H1 (cell line): ENCODE data around the gene ARHGAP18. TPM values are rescaled to one million over a fixed set of nuclear protein-coding genes. Genes with fewer than 3 reads are reported as not detected.

Source experiments
- CTCF ChIA-PET: fragments of 300-600 bp; sonication (Branson Sonifier 250); formaldehyde crosslinking; loops from one replicate; lab custom pipeline; 2021; ENCODE audit not compliant: partially characterized antibody; lab: Charles Lee
- POLR2A ChIA-PET: fragments of 300-600 bp; sonication (Branson Sonifier 250); formaldehyde crosslinking; loops from one replicate; lab custom pipeline; 2021; ENCODE audit warnings: inconsistent platforms; ENCODE audit not compliant: partially characterized antibody; lab: Charles Lee
- DNase-seq, 2 experiments: peaks; one replicate each; pipeline versions ENCODE4 v3.0.0 to v3.0.0-alpha.2; 2010 to 2022; ENCODE audit warnings: low spot score in 2 of 2, low read depth in 1 of 2, mixed read lengths in 1 of 2
- FAIRE-seq: peaks from 2 replicates; lab custom pipeline; 2011; peaks lifted over from hg19 to GRCh38; lab: Jason Lieb, UNC
- H2AFZ ChIP-seq: 2 replicates; pipeline ENCODE4 v1.8.1; 2012; ENCODE audit warnings: low read length, inconsistent platforms
- H2AK5ac ChIP-seq: 2 replicates; pipeline ENCODE4 v1.6.1; 2013; ENCODE audit warnings: low read depth, low read length
- H2BK120ac ChIP-seq: replicated peaks from 2 replicates; pipeline ENCODE3; 2013; ENCODE audit warnings: low read depth, low read length, inconsistent platforms
- H2BK12ac ChIP-seq: 2 replicates; pipeline ENCODE4 v1.6.1; 2013; ENCODE audit warnings: low read depth, low read length
- H2BK15ac ChIP-seq: 2 replicates; pipeline ENCODE4 v1.6.1; 2013; ENCODE audit warnings: low read length
- H2BK20ac ChIP-seq: 2 replicates; pipeline ENCODE4 v1.6.1; 2013; ENCODE audit warnings: low read length
- H2BK5ac ChIP-seq: 2 replicates; pipeline ENCODE4 v1.6.1; 2013; ENCODE audit warnings: low read depth, low read length
- H3K14ac ChIP-seq: 2 replicates; pipeline ENCODE4 v1.6.1; 2013; ENCODE audit warnings: inconsistent platforms; ENCODE audit not compliant: insufficient read length
- H3K18ac ChIP-seq: 2 replicates; pipeline ENCODE4 v1.6.1; 2013; ENCODE audit warnings: low read length; ENCODE audit errors: extremely low read depth
- H3K23ac ChIP-seq: 2 replicates; pipeline ENCODE4 v1.6.1; 2013; ENCODE audit warnings: inconsistent platforms; ENCODE audit not compliant: insufficient read length
- H3K23me2 ChIP-seq: 2 replicates; pipeline ENCODE4 v1.6.1; 2013; ENCODE audit warnings: low read depth, low read length
- H3K27ac ChIP-seq: 2 replicates; pipeline ENCODE4 v1.6.1; 2011; ENCODE audit warnings: low read depth, low read length, inconsistent platforms
- H3K27me3 ChIP-seq, 4 experiments: replicated peaks in 1 of 4; 1 replicate in 1 of 4; 2 replicates in 3 of 4; pipeline versions ENCODE4 v1.6.1 to v1.8.1; 2011 to 2013; ENCODE audit warnings: low read length in 3 of 4, mild to moderate bottlenecking in 3 of 4, inconsistent platforms in 2 of 4, mixed read lengths in 2 of 4, moderate library complexity in 1 of 4; ENCODE audit not compliant: control insufficient read depth in 3 of 4, insufficient read depth in 3 of 4; ENCODE audit errors: extremely low read depth in 1 of 4
- H3K36me3 ChIP-seq, 4 experiments: 2 replicates each; pipeline versions ENCODE4 v1.6.1 to v1.8.1; 2011 to 2013; ENCODE audit warnings: mild to moderate bottlenecking in 4 of 4, low read length in 3 of 4, moderate library complexity in 2 of 4, control low read depth in 1 of 4, inconsistent platforms in 1 of 4; ENCODE audit not compliant: insufficient read depth in 4 of 4, control insufficient read depth in 2 of 4
- H3K4ac ChIP-seq: replicated peaks from 2 replicates; pipeline ENCODE3; 2013; ENCODE audit warnings: low read length, low read depth, mixed read lengths, inconsistent platforms; ENCODE audit not compliant: insufficient read length
- H3K4me1 ChIP-seq, 4 experiments: replicated peaks in 1 of 4; 1 replicate in 1 of 4; 2 replicates in 3 of 4; pipeline versions ENCODE4 v1.6.1 to v1.8.1; 2011 to 2013; ENCODE audit warnings: low read length in 3 of 4, inconsistent platforms in 2 of 4, mixed read lengths in 1 of 4; ENCODE audit not compliant: insufficient read depth in 4 of 4, control insufficient read depth in 3 of 4
- H3K4me2 ChIP-seq, 2 experiments: 2 replicates each; pipeline versions ENCODE4 v1.6.1 to v1.8.1; 2011 to 2013; ENCODE audit warnings: low read depth in 2 of 2, low read length in 2 of 2, control low read depth in 1 of 2, inconsistent platforms in 1 of 2, mild to moderate bottlenecking in 1 of 2; ENCODE audit not compliant: insufficient read depth in 1 of 2
- H3K4me3 ChIP-seq, 4 experiments: fragments of 200-600, 300-600 bp in 1 of 4; sonication (generic), shearing (Covaris generic), sonication (Bioruptor Twin) in 1 of 4; 2 replicates each; pipeline versions ENCODE4 v1.5.1 to v1.8.1; 2011 to 2016; ENCODE audit warnings: low read length in 4 of 4, low read depth in 3 of 4, control low read depth in 2 of 4, inconsistent platforms in 2 of 4, mild to moderate bottlenecking in 2 of 4, mixed read lengths in 1 of 4, moderate library complexity in 1 of 4; ENCODE audit not compliant: insufficient read depth in 2 of 4; ENCODE audit errors: extremely low read depth in 1 of 4
- H3K56ac ChIP-seq: replicated peaks from 2 replicates; pipeline ENCODE3; 2013; ENCODE audit warnings: low read depth, mild to moderate bottlenecking, mixed read lengths, low read length, inconsistent platforms; ENCODE audit not compliant: insufficient read length
- H3K79me1 ChIP-seq: 2 replicates; pipeline ENCODE4 v1.6.1; 2013; ENCODE audit warnings: low read depth, low read length, control low read depth
- H3K79me2 ChIP-seq, 2 experiments: 2 replicates each; pipeline versions ENCODE4 v1.6.1 to v1.8.1; 2012 to 2013; ENCODE audit warnings: low read length in 2 of 2, mild to moderate bottlenecking in 2 of 2, inconsistent platforms in 1 of 2; ENCODE audit not compliant: insufficient read depth in 2 of 2, control insufficient read depth in 1 of 2
- H3K9ac ChIP-seq, 4 experiments: replicated peaks in 1 of 4; 1 replicate in 1 of 4; 2 replicates in 3 of 4; pipeline versions ENCODE4 v1.6.1 to v1.8.1; 2011 to 2013; ENCODE audit warnings: low read depth in 3 of 4, low read length in 3 of 4, control low read depth in 2 of 4, mild to moderate bottlenecking in 2 of 4, moderate library complexity in 2 of 4, inconsistent platforms in 1 of 4; ENCODE audit errors: extremely low read depth in 1 of 4
- H3K9me3 ChIP-seq, 2 experiments: 2 replicates each; pipeline versions ENCODE4 v1.6.1 to v1.8.1; 2012 to 2013; ENCODE audit warnings: mild to moderate bottlenecking in 2 of 2, moderate library complexity in 2 of 2, control low read depth in 1 of 2, inconsistent platforms in 1 of 2, low read depth in 1 of 2, low read length in 1 of 2, mixed read lengths in 1 of 2; ENCODE audit not compliant: insufficient read depth in 2 of 2
- H4K20me1 ChIP-seq, 2 experiments: replicated peaks in 1 of 2; 2 replicates each; pipeline versions ENCODE3 to v1.8.1; 2011 to 2013; ENCODE audit warnings: inconsistent platforms in 2 of 2, low read length in 2 of 2, mild to moderate bottlenecking in 1 of 2; ENCODE audit not compliant: insufficient read depth in 2 of 2, control insufficient read depth in 1 of 2
- H4K5ac ChIP-seq: 2 replicates; pipeline ENCODE4 v1.6.1; 2013; ENCODE audit warnings: low read length, low read depth, mixed read lengths, inconsistent platforms; ENCODE audit not compliant: insufficient read length
- H4K8ac ChIP-seq: 2 replicates; pipeline ENCODE4 v1.8.0; 2013; ENCODE audit warnings: mild to moderate bottlenecking, moderate library complexity, low read length, inconsistent platforms; ENCODE audit not compliant: insufficient read depth; ENCODE audit errors: extremely low read depth
- H4K91ac ChIP-seq: replicated peaks from 2 replicates; pipeline ENCODE3; 2013; ENCODE audit warnings: low read length, mixed read lengths, inconsistent platforms; ENCODE audit not compliant: insufficient read length
- BACH1 ChIP-seq: IDR thresholded peaks from 2 replicates; pipeline ENCODE4 v1.6.1; 2012; ENCODE audit warnings: low read length, improper control_type of control experiment
- CHD1 ChIP-seq: IDR thresholded peaks from 2 replicates; pipeline ENCODE4 v1.6.1; 2012; ENCODE audit warnings: low read depth, low read length, improper control_type of control experiment
- MAFK ChIP-seq: IDR thresholded peaks from 2 replicates; pipeline ENCODE4 v1.6.1; 2012; ENCODE audit warnings: low read depth, mild to moderate bottlenecking, improper control_type of control experiment, low read length
- RAD21 ChIP-seq, 2 experiments: IDR thresholded peaks in 1 of 2; conservative IDR thresholded peaks in 1 of 2; 2 replicates each; pipeline ENCODE4 v1.6.1; 2011; ENCODE audit warnings: low read depth in 2 of 2, low read length in 2 of 2, improper control_type of control experiment in 1 of 2, inconsistent platforms in 1 of 2, mild to moderate bottlenecking in 1 of 2, moderate library complexity in 1 of 2
- RNF2 ChIP-seq: fragments of 200-900, 300-1000 bp; sonication (generic); IDR thresholded peaks from 2 replicates; pipeline ENCODE4 v1.7.1; 2016; ENCODE audit warnings: borderline replicate concordance, low read depth, mild to moderate bottlenecking, antibody characterized with exemption, low read length; ENCODE audit not compliant: poor library complexity, severe bottlenecking; ENCODE audit errors: missing control alignments
- SIRT6 ChIP-seq: IDR thresholded peaks from one replicate; pipeline ENCODE4 v1.7.1; 2012; ENCODE audit warnings: low read length, inconsistent platforms
- SIX5 ChIP-seq: IDR thresholded peaks from 2 replicates; pipeline ENCODE4 v1.6.1; 2011; ENCODE audit warnings: mild to moderate bottlenecking, low read depth, low read length
- TEAD4 ChIP-seq: IDR thresholded peaks from 2 replicates; pipeline ENCODE4 v1.6.1; 2012; ENCODE audit warnings: low read depth, low read length, inconsistent platforms, mixed read lengths
- WGBS, 2 experiments: shearing (Covaris generic) in 1 of 2; methylation state at CpG; one replicate each; pipeline versions ENCODE4 v1.1.6 to v1.1.7; 2013 to 2015; ENCODE audit warnings: low lambda C conversion rate in 2 of 2, mixed read lengths in 2 of 2, inconsistent platforms in 1 of 2, low coverage in 1 of 2, missing lambda C conversion rate in 1 of 2; ENCODE audit not compliant: insufficient replicate concordance in 2 of 2, insufficient coverage in 1 of 2, insufficient read length in 1 of 2; ENCODE audit errors: extremely low coverage in 1 of 2, missing lambda C conversion rate in 1 of 2; 5-methylcytosine and 5-hydroxymethylcytosine counted together
- polyA plus RNA-seq, 7 experiments: library from polyadenylated mRNA; depleted of rRNA in 3 of 7; stranded (reverse) in 5 of 7; unstranded in 2 of 7; fragments of >200 nt in 5 of 7; fragments of 200-250 nt in 2 of 7; gene quantifications; 1 replicate in 5 of 7; 2 replicates in 1 of 7; 4 replicates in 1 of 7; pipeline versions ENCODE4 v1.2.1 to v1.2.3, GENCODE V29; 2011 to 2013; ENCODE audit warnings: missing spikeins in 2 of 7, mixed read lengths in 2 of 7
- total RNA-seq: library from RNA; stranded (reverse); fragmentation: NEBNext Ultra II Directional; extraction: Animal tissue kit (Norgen Biotek cat#: 25700); gene quantifications from 2 replicates; pipeline ENCODE4 v1.2.1, GENCODE V29; 2021
- TF ChIP-seq, protein P1 (sequence below): IDR thresholded peaks from 2 replicates; pipeline ENCODE4 v1.6.1; 2011; ENCODE audit warnings: low read depth, mild to moderate bottlenecking, low read length; ENCODE audit not compliant: insufficient read depth

Gene ARHGAP18
- total and polyA plus RNA-seq, 2 of the 8 experiments (the other 6 are each of a cell fraction or from before 2014, with no cell fraction given) = 0.83 to 4.5 TPM

DNA sequence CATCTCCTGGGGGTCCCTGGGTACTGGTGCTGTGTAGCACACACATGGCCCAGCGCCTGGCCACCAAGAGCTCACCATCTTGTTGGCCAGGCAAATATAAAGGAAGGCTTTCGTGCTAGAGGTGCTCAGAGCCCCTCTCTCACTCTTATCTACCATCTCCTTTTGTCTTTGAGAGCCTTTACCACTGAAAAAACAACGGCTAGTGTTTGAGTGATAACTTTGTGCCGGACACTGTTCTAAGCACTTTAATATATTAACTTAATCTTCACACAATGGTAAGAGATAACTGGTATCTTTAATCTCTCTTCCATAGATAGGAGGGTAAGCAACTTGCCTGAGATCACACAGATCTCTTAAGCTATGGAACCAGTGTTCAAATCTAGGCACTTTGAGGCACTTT lies 21.5 kb upstream of the ARHGAP18 start:
- no peak overlapping the region for H3K27ac ChIP-seq
- no peak overlapping the region for H2BK15ac ChIP-seq
- H3K4ac ChIP-seq = no peak overlapping the region
- FAIRE-seq (no peak), DNase-seq (no peak)
- no peak overlapping the region for H3K9ac ChIP-seq
- H2BK5ac ChIP-seq = no peak overlapping the region
- no peaks in the 10 kb centered on the region for H3K36me3 ChIP-seq
- no peak overlapping the region for H2BK20ac ChIP-seq
- H4K5ac ChIP-seq = no peak overlapping the region
- no peaks in the 10 kb centered on the region for H3K9me3 ChIP-seq
- no peak overlapping the region for H3K18ac ChIP-seq
- H3K79me1 ChIP-seq = no peaks in the 10 kb centered on the region
- no peaks in the 10 kb centered on the region for H3K23me2 ChIP-seq
- H3K23ac ChIP-seq = no peak overlapping the region
- H4K20me1 ChIP-seq = no peaks in the 10 kb centered on the region
- 0 out of 2 replicates have a peak overlapping the region, but pooled peaks have one; percentile 45 for H2AFZ ChIP-seq
- no peak overlapping the region for H2BK12ac ChIP-seq
- TF ChIP-seq BACH1 = no peak
- no peak for TF ChIP-seq TEAD4
- no peak for TF ChIP-seq MAFK
- no peak for TF ChIP-seq SIX5
- TF ChIP-seq, protein P1, sequence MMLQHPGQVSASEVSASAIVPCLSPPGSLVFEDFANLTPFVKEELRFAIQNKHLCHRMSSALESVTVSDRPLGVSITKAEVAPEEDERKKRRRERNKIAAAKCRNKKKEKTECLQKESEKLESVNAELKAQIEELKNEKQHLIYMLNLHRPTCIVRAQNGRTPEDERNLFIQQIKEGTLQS = no peak
- no peak for TF ChIP-seq CHD1
- no peak for TF ChIP-seq RAD21 (IDR thresholded peaks at IDR 0.05 in 1 of 2, conservative IDR thresholded peaks at IDR 0.05 in 1 of 2; ENCODE audit: low read depth in 2 of 2, low read length in 2 of 2)
- TF ChIP-seq RNF2 = no peak
- TF ChIP-seq SIRT6 = no peak
- no peak overlapping the region for H4K91ac ChIP-seq
- no peak overlapping the region for H3K4me3 ChIP-seq
- no peak overlapping the region for H3K4me2 ChIP-seq
- H3K27me3 ChIP-seq = no peaks in the 10 kb centered on the region
- H2AK5ac ChIP-seq = no peak overlapping the region
- peaks cover 0 to 3% (median 0%) of the 10 kb centered on the region in 4 experiments; a peak in 1 of 7 replicates for H3K4me1 ChIP-seq
- WGBS, 2 experiments = 87% methylated on average over 4 of the region's 4 CpGs; no CpG with 5 or more reads in 1 of the 2 experiments
- H3K56ac ChIP-seq = no peak overlapping the region
- H4K8ac ChIP-seq = no peak overlapping the region; the same call in 1 of the 2 replicates
- CTCF ChIA-PET = interaction anchor here (0.6 to 7.4 kb wide), 22 partner anchors 11 to 202 kb away, joined by 3 to 89 read pairs (median 4); partner anchors contain the start of gene ARHGAP18
- POLR2A ChIA-PET = interaction anchor here (1.0 kb wide), 2 partner anchors 15 to 36 kb away, joined by 3 read pairs; no protein-coding TSS in a partner anchor
- H3K79me2 ChIP-seq = no peaks in the 10 kb centered on the region
- no peak overlapping the region for H3K14ac ChIP-seq
- H2BK120ac ChIP-seq = no peak overlapping the region
